ENCODE data around the gene ENPP5. TPM values are rescaled to one million over a fixed set of nuclear protein-coding genes. Genes with fewer than 3 reads are reported as not detected.
A peak's percentile ranks its signal among the peaks of the same experiment; 100 is the strongest.

ENPP5 gene
- total RNA-seq, 1 donor from 2014 or later, result 23.7 TPM

DNA sequence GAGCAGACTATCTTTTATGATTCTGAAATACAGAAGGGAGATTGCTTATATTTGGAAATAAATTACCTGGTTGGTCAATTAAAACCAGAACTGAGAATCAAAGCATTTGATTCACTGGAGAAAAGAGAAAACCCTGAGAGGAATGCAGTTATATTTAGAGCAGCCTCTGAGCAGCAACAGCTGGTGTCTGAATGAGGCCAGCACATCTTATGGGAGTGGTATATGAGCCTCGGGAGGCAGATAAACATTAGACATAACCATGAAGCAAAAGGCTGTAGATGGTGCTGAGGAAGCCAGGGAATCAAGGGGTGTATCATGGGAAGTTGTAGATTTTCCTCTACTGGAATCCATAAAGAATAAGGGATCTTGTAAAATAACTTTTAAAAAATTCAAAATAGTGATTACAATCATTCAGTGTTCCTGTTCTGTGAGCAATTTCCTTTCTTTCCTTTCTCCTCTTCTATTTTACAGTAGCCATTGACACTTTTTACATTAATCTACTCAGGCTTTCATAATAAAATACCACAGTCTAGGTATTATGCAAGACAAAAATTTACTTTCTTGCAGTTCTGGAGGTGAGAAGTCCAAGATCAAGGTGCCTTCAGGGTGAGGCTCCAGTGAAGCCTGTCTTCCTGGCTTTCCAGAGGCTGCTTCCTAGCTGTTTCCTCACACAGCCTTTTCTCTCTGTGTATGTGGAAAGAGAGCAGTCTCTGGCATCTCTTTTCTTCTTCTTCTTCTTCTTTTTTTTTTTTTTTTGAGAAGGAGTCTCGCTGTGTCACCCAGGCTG, 32.8 kb upstream of the ENPP5 start:
- H3K4me2 ChIP-seq, result no peak overlapping the region

DNA sequence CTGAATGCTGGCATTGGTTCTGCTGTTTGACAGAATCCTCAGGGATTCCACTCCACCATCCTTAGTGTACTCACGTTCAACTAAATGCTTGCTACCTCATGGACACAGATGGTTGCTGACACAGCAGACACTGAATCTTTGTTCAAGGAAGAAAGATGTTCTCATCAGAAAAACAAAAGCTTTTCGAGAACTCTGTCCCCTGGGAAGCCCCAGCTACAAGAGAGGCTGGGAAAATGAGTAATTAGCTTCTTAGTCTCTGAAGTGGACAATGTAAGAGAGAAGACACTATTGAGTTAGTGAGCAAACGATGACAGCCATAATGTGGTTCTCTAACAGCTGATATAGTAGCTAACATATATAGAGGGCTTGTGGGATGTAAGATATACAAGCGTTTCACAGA, 30.9 kb upstream of the ENPP5 start:
- H3F3A ChIP-seq (ENCODE audit: low read depth), result no peaks in the 10 kb centered on the region
- no peak overlapping the region for H3K4me3 Mint-ChIP-seq

More for the DNA sequence above, 32.8 kb upstream of the ENPP5 start:
- DNase-seq (ENCODE audit: low spot score), result no peak
- H3K27ac Mint-ChIP-seq, result no peak overlapping the region
- Histone ChIP-seq H4K20me1 (ENCODE audit: low read depth) (no peaks in the 10 kb centered on the region), H3K27ac (no peak overlapping the region), H3K4me3 (no peak overlapping the region), H3F3A (ENCODE audit: low read depth) (no peaks in the 10 kb centered on the region), H3K9ac (no peak overlapping the region), H3K9me3 (ENCODE audit: low read depth) (no peaks in the 10 kb centered on the region), H3K4me1 (no peaks in the 10 kb centered on the region), H3K27me3 (no peaks in the 10 kb centered on the region), H2AFZ (replicated peaks) (no peak overlapping the region), H3K36me3 (no peaks in the 10 kb centered on the region), H3K79me2 (ENCODE audit: low read depth) (no peaks in the 10 kb centered on the region)
- H3K27me3 Mint-ChIP-seq (ENCODE audit: insufficient read depth, low read depth), result peaks cover 2% of the 10 kb centered on the region
- H3K9me3 Mint-ChIP-seq, result no peaks in the 10 kb centered on the region
- no peak overlapping the region for H3K4me3 Mint-ChIP-seq
- no peaks in the 10 kb centered on the region for H3K36me3 Mint-ChIP-seq
- TF ChIP-seq, protein P1, sequence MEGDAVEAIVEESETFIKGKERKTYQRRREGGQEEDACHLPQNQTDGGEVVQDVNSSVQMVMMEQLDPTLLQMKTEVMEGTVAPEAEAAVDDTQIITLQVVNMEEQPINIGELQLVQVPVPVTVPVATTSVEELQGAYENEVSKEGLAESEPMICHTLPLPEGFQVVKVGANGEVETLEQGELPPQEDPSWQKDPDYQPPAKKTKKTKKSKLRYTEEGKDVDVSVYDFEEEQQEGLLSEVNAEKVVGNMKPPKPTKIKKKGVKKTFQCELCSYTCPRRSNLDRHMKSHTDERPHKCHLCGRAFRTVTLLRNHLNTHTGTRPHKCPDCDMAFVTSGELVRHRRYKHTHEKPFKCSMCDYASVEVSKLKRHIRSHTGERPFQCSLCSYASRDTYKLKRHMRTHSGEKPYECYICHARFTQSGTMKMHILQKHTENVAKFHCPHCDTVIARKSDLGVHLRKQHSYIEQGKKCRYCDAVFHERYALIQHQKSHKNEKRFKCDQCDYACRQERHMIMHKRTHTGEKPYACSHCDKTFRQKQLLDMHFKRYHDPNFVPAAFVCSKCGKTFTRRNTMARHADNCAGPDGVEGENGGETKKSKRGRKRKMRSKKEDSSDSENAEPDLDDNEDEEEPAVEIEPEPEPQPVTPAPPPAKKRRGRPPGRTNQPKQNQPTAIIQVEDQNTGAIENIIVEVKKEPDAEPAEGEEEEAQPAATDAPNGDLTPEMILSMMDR (IDR thresholded peaks at IDR 0.05), result no peak
- TF ChIP-seq EZH2 (IDR thresholded peaks at IDR 0.05), result no peak
- TF ChIP-seq EZH2phosphoT487 (IDR thresholded peaks at IDR 0.05), result no peak
- no peaks in the 10 kb centered on the region for H3K4me1 Mint-ChIP-seq

DNA sequence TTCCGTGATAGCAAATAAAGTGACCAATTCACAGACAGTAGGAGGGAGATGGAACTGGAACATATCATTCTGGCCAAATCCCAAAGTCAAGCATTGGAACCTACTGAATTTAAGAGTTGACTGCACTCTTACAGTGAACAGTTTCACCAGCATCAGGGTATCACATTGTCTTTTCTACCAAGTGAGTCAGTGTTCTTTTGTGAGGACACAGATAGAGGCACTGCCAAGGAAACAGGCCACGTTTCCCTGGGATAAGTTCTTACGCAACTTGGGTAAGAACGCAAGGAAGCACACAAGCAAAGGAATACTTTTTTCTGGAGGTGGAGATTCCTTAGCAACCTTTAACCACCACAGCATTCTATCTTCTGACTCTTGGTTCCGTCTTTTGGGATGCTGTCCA, 28.6 kb upstream of the ENPP5 start:
- no peak overlapping the region for H3K4me3 ChIP-seq
- no peak overlapping the region for H3K4me2 ChIP-seq
- H3K27ac ChIP-seq, result no peak overlapping the region
- no peaks in the 10 kb centered on the region for H3K27me3 ChIP-seq
- no peak for DNase-seq (ENCODE audit: low spot score)
- no peak overlapping the region for H3K27ac Mint-ChIP-seq
- H3K9me3 ChIP-seq (ENCODE audit: low read depth), result no peaks in the 10 kb centered on the region
- H3K79me2 ChIP-seq (ENCODE audit: low read depth), result no peaks in the 10 kb centered on the region
- TF ChIP-seq EZH2phosphoT487 (IDR thresholded peaks at IDR 0.05) (no peak), EZH2 (IDR thresholded peaks at IDR 0.05) (no peak)
- TF ChIP-seq, protein P1 (IDR thresholded peaks at IDR 0.05), result no peak
- H3K9me3 Mint-ChIP-seq, result no peaks in the 10 kb centered on the region
- H3K36me3 ChIP-seq, result no peaks in the 10 kb centered on the region
- H3K4me1 Mint-ChIP-seq, result no peaks in the 10 kb centered on the region
- H3K36me3 Mint-ChIP-seq, result no peaks in the 10 kb centered on the region
- H3K4me3 Mint-ChIP-seq, result no peak overlapping the region
- H4K20me1 ChIP-seq (ENCODE audit: low read depth), result no peaks in the 10 kb centered on the region
- H3F3A ChIP-seq (ENCODE audit: low read depth), result no peaks in the 10 kb centered on the region
- H3K4me1 ChIP-seq, result no peaks in the 10 kb centered on the region
- H2AFZ ChIP-seq (replicated peaks), result peak overlapping the region; percentile 18
- H3K9ac ChIP-seq, result no peak overlapping the region
- peaks cover 2% of the 10 kb centered on the region for H3K27me3 Mint-ChIP-seq (ENCODE audit: insufficient read depth, low read depth)

More for the DNA sequence above, 30.9 kb upstream of the ENPP5 start:
- Mint-ChIP-seq H3K36me3 (no peaks in the 10 kb centered on the region), H3K4me1 (no peaks in the 10 kb centered on the region), H3K27ac (no peak overlapping the region), H3K27me3 (ENCODE audit: insufficient read depth, low read depth) (peaks cover 2% of the 10 kb centered on the region), H3K9me3 (no peaks in the 10 kb centered on the region)
- Histone ChIP-seq H3K4me1 (no peaks in the 10 kb centered on the region), H4K20me1 (ENCODE audit: low read depth) (no peaks in the 10 kb centered on the region), H3K9me3 (ENCODE audit: low read depth) (no peaks in the 10 kb centered on the region), H3K27me3 (no peaks in the 10 kb centered on the region), H3K79me2 (ENCODE audit: low read depth) (no peaks in the 10 kb centered on the region), H3K4me2 (no peak overlapping the region), H3K27ac (no peak overlapping the region), H3K9ac (no peak overlapping the region), H3K36me3 (no peaks in the 10 kb centered on the region), H3K4me3 (no peak overlapping the region), H2AFZ (replicated peaks) (no peak overlapping the region)
- no peak for TF ChIP-seq EZH2phosphoT487 (IDR thresholded peaks at IDR 0.05)
- TF ChIP-seq, protein P1 (IDR thresholded peaks at IDR 0.05), result no peak
- no peak for TF ChIP-seq EZH2 (IDR thresholded peaks at IDR 0.05)
- no peak for DNase-seq (ENCODE audit: low spot score)
